ENCODE data around the gene SOX6.

DNA sequence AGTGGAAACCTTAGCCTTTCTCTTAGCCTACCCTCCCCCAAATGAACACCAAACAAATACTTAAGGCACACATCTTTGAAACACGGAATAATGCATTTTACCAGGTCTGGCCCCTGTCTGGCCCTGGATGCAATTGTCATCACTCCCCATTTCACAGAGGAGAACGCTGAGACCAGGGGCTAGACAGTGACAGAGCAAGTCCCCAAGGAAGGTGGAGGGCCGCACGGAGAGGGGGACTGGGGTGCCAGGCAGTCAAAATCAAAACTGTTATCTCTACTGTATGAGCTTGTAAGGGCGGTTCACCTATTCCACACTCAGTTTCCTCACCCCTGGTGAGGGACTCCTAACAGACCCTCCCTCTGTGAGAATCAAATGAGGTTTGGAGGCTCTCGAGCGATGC is 414.2 kb downstream of the SOX6 start:
- TF ChIP-seq, protein P1, sequence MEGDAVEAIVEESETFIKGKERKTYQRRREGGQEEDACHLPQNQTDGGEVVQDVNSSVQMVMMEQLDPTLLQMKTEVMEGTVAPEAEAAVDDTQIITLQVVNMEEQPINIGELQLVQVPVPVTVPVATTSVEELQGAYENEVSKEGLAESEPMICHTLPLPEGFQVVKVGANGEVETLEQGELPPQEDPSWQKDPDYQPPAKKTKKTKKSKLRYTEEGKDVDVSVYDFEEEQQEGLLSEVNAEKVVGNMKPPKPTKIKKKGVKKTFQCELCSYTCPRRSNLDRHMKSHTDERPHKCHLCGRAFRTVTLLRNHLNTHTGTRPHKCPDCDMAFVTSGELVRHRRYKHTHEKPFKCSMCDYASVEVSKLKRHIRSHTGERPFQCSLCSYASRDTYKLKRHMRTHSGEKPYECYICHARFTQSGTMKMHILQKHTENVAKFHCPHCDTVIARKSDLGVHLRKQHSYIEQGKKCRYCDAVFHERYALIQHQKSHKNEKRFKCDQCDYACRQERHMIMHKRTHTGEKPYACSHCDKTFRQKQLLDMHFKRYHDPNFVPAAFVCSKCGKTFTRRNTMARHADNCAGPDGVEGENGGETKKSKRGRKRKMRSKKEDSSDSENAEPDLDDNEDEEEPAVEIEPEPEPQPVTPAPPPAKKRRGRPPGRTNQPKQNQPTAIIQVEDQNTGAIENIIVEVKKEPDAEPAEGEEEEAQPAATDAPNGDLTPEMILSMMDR (IDR thresholded peaks at IDR 0.05), result no peak
- no peak for TF ChIP-seq POLR2A (IDR thresholded peaks at IDR 0.05)

Measured in uterus (tissue), 2 donors.